H9 (cell line): Measurements from ENCODE around the gene PARG. TPM values are rescaled to one million over a fixed set of nuclear protein-coding genes. Genes with fewer than 3 reads are reported as not detected.

Experiments used
- DNase-seq: peaks from one replicate; pipeline ENCODE4 v3.0.0-alpha.2; 2017
- H2AFZ ChIP-seq: one replicate; pipeline ENCODE4 v1.6.1; 2013; ENCODE audit warnings: mild to moderate bottlenecking, low read length, control low read depth, moderate library complexity
- H2AK5ac ChIP-seq: 2 replicates; pipeline ENCODE4 v1.6.1; 2013; ENCODE audit warnings: low read length, control low read depth, mixed read lengths; ENCODE audit not compliant: insufficient read length
- H2BK120ac ChIP-seq: one replicate; pipeline ENCODE4 v1.6.1; 2013; ENCODE audit warnings: low read depth, mild to moderate bottlenecking, low read length, control low read depth, inconsistent platforms; ENCODE audit not compliant: poor library complexity, severe bottlenecking
- H2BK12ac ChIP-seq: 2 replicates; pipeline ENCODE4 v1.6.1; 2013; ENCODE audit warnings: low read length, control low read depth, mixed read lengths, low read depth; ENCODE audit not compliant: insufficient read length
- H2BK15ac ChIP-seq: 2 replicates; pipeline ENCODE4 v1.6.1; 2013; ENCODE audit warnings: low read depth, low read length, control low read depth
- H2BK20ac ChIP-seq: one replicate; pipeline ENCODE4 v1.6.1; 2013; ENCODE audit warnings: low read depth, mild to moderate bottlenecking, low read length, control low read depth, inconsistent platforms; ENCODE audit not compliant: poor library complexity, severe bottlenecking
- H2BK5ac ChIP-seq: 2 replicates; pipeline ENCODE4 v1.6.1; 2013; ENCODE audit warnings: low read length, control low read depth, mixed read lengths; ENCODE audit not compliant: insufficient read length
- H3K14ac ChIP-seq: 2 replicates; pipeline ENCODE4 v1.6.1; 2013; ENCODE audit warnings: low read length, control low read depth; ENCODE audit not compliant: insufficient read depth
- H3K18ac ChIP-seq: 2 replicates; pipeline ENCODE4 v1.6.1; 2013; ENCODE audit warnings: low read depth, mild to moderate bottlenecking, mixed read lengths, low read length, control low read depth; ENCODE audit not compliant: insufficient read length
- H3K23ac ChIP-seq: 2 replicates; pipeline ENCODE4 v1.6.1; 2013; ENCODE audit warnings: low read length, control low read depth, mixed read lengths, low read depth; ENCODE audit not compliant: insufficient read length
- H3K23me2 ChIP-seq: 2 replicates; pipeline ENCODE4 v1.6.1; 2013; ENCODE audit warnings: low read depth, mild to moderate bottlenecking, mixed read lengths, low read length, control low read depth; ENCODE audit not compliant: insufficient read length, poor library complexity, severe bottlenecking
- H3K27ac ChIP-seq: 2 replicates; pipeline ENCODE4 v1.5.1; 2013; ENCODE audit warnings: low read length, control low read depth, mixed read lengths, low read depth; ENCODE audit not compliant: insufficient read length
- H3K27me3 ChIP-seq: 2 replicates; pipeline ENCODE4 v1.6.1; 2013; ENCODE audit warnings: low read length, control low read depth, inconsistent platforms; ENCODE audit not compliant: insufficient read depth
- H3K4ac ChIP-seq: 2 replicates; pipeline ENCODE4 v1.6.1; 2013; ENCODE audit warnings: low read depth, mild to moderate bottlenecking, control low read depth, inconsistent platforms, low read length, moderate library complexity
- H3K4me1 ChIP-seq: 2 replicates; pipeline ENCODE4 v1.6.1; 2013; ENCODE audit warnings: low read length, control low read depth, inconsistent platforms; ENCODE audit not compliant: insufficient read depth
- H3K4me2 ChIP-seq: 2 replicates; pipeline ENCODE4 v1.6.1; 2013; ENCODE audit warnings: low read length, control low read depth, mixed read lengths; ENCODE audit not compliant: insufficient read length, insufficient read depth
- H3K56ac ChIP-seq: 2 replicates; pipeline ENCODE4 v1.6.1; 2013; ENCODE audit warnings: low read depth, mild to moderate bottlenecking, mixed read lengths, low read length, control low read depth; ENCODE audit not compliant: insufficient read length
- H3K79me1 ChIP-seq: 2 replicates; pipeline ENCODE4 v1.6.1; 2013; ENCODE audit warnings: low read depth, mild to moderate bottlenecking, moderate library complexity, low read length, control low read depth, inconsistent platforms; ENCODE audit not compliant: insufficient read depth, poor library complexity, severe bottlenecking
- H3K79me2 ChIP-seq: 2 replicates; pipeline ENCODE4 v1.6.1; 2013; ENCODE audit warnings: low read length, control low read depth, inconsistent platforms; ENCODE audit not compliant: insufficient read depth
- H3K9ac ChIP-seq: 2 replicates; pipeline ENCODE4 v1.6.1; 2013; ENCODE audit warnings: low read length, control low read depth, mixed read lengths; ENCODE audit not compliant: insufficient read length; ENCODE audit errors: extremely low read depth
- H3K9me3 ChIP-seq: one replicate; pipeline ENCODE4 v1.6.1; 2013; ENCODE audit warnings: low read depth, low read length, inconsistent platforms; ENCODE audit not compliant: control insufficient read depth
- H3T11ph ChIP-seq: one replicate; pipeline ENCODE4 v1.6.1; 2013; ENCODE audit warnings: mild to moderate bottlenecking, low read length, control low read depth, inconsistent platforms
- H4K20me1 ChIP-seq: one replicate; pipeline ENCODE4 v1.6.1; 2013; ENCODE audit not compliant: control insufficient read depth, insufficient read length, insufficient read depth
- H4K5ac ChIP-seq: 2 replicates; pipeline ENCODE4 v1.6.1; 2013; ENCODE audit warnings: low read depth, mild to moderate bottlenecking, mixed read lengths, low read length, control low read depth; ENCODE audit not compliant: insufficient read length
- H4K8ac ChIP-seq: replicated peaks from 2 replicates; pipeline ENCODE4 v1.6.1; 2013; ENCODE audit warnings: low read length, control low read depth, mixed read lengths, low read depth; ENCODE audit not compliant: insufficient read length
- H4K91ac ChIP-seq: 2 replicates; pipeline ENCODE4 v1.6.1; 2013; ENCODE audit warnings: low read depth, mild to moderate bottlenecking, moderate library complexity, mixed read lengths, low read length, control low read depth; ENCODE audit not compliant: insufficient read length
- H3K27ac Mint-ChIP-seq, 3 experiments: 2 replicates in 2 of 3; 3 replicates in 1 of 3; pipeline ENCODE4 v1.8.0; 2020 to 2021; ENCODE audit warnings: mixed read lengths in 3 of 3, mild to moderate bottlenecking in 1 of 3, moderate library complexity in 1 of 3
- H3K27me3 Mint-ChIP-seq: 2 replicates; pipeline ENCODE4 v1.8.0; 2021; ENCODE audit warnings: low read depth, mild to moderate bottlenecking, moderate library complexity, mixed read lengths
- H3K36me3 Mint-ChIP-seq, 3 experiments: 2 replicates in 2 of 3; 3 replicates in 1 of 3; pipeline ENCODE4 v1.8.0; 2020 to 2021; ENCODE audit warnings: low read depth in 3 of 3, mixed read lengths in 3 of 3; ENCODE audit not compliant: insufficient read depth in 1 of 3
- H3K4me1 Mint-ChIP-seq, 2 experiments: 2 replicates each; pipeline ENCODE4 v1.8.0; 2020; ENCODE audit warnings: mixed read lengths in 2 of 2
- H3K4me3 Mint-ChIP-seq, 2 experiments: 2 replicates in 1 of 2; 3 replicates in 1 of 2; pipeline ENCODE4 v1.8.0; 2020 to 2021; ENCODE audit warnings: mild to moderate bottlenecking in 2 of 2, mixed read lengths in 2 of 2, moderate library complexity in 1 of 2
- H3K9me3 Mint-ChIP-seq, 2 experiments: 2 replicates in 1 of 2; 3 replicates in 1 of 2; pipeline ENCODE4 v1.8.0; 2020; ENCODE audit warnings: mild to moderate bottlenecking in 2 of 2, mixed read lengths in 2 of 2, moderate library complexity in 1 of 2
- CTCF ChIP-seq: fragments of 200-600 bp; sonication (generic); conservative IDR thresholded peaks from 3 replicates; pipeline ENCODE4 v1.8.0; 2021; ENCODE audit warnings: antibody characterized with exemption, mild to moderate bottlenecking
- WGBS: extraction: QIAGEN DNeasy Blood & Tissue Kit; methylation state at CpG from one replicate; pipeline ENCODE4 v1.1.7; 2013; ENCODE audit warnings: missing lambda C conversion rate, low lambda C conversion rate, mixed read lengths; ENCODE audit not compliant: insufficient read length; ENCODE audit errors: extremely low coverage; 5-methylcytosine and 5-hydroxymethylcytosine counted together
- total RNA-seq: library from RNA; stranded (reverse); gene quantifications from 2 replicates; pipeline ENCODE4 v1.2.1, GENCODE V29; 2021

Gene PARG
- total RNA-seq, 1 experiment from 2014 or later, result 48.3 TPM

- Mint-ChIP-seq H3K27ac (peak overlapping the region in 1 of 3 experiments; percentile 86; a peak in 2 of 7 replicates), H3K9me3 (no peaks in the 10 kb centered on the region), H3K36me3 (no peaks in the 10 kb centered on the region; a peak in 1 of 7 replicates), H3K27me3 (peaks cover 9% of the 10 kb centered on the region; the same call in 1 of the 2 replicates), H3K4me1 (peaks cover 9 to 10% of the 10 kb centered on the region in 2 experiments), H3K4me3 (no peak overlapping the region)
- H2BK120ac ChIP-seq, result no peak overlapping the region
- H2AK5ac ChIP-seq, result no peak overlapping the region
- H3K4ac ChIP-seq, result no peak overlapping the region
- no peak overlapping the region for H4K5ac ChIP-seq
- H3K4me2 ChIP-seq, result no peak overlapping the region
- H4K8ac ChIP-seq, result no peak overlapping the region
- peaks cover 5% of the 10 kb centered on the region; the same call in 1 of the 2 replicates for H3K4me1 ChIP-seq
- H2BK5ac ChIP-seq, result no peak overlapping the region
- H2BK15ac ChIP-seq, result no peak overlapping the region
- H3K23me2 ChIP-seq, result no peaks in the 10 kb centered on the region
- no peak overlapping the region for H3K18ac ChIP-seq
- no peak overlapping the region for H3K9ac ChIP-seq
- peak; percentile 33; the same call in 2 of the 3 replicates for TF ChIP-seq CTCF
- H3K27me3 ChIP-seq, result no peaks in the 10 kb centered on the region
- no peak for DNase-seq
- no peak overlapping the region for H3K56ac ChIP-seq
- no peak overlapping the region for H3K27ac ChIP-seq
- no peak overlapping the region for H3K23ac ChIP-seq
- H4K20me1 ChIP-seq, result no peaks in the 10 kb centered on the region
- H4K91ac ChIP-seq, result no peak overlapping the region
- H3K9me3 ChIP-seq, result no peaks in the 10 kb centered on the region
- H3T11ph ChIP-seq, result no peak overlapping the region
- WGBS, result no CpG with 5 or more reads among the region's 5 CpGs
- H3K79me2 ChIP-seq, result no peaks in the 10 kb centered on the region
- H2AFZ ChIP-seq, result no peak overlapping the region
- H3K79me1 ChIP-seq, result no peaks in the 10 kb centered on the region
- H3K14ac ChIP-seq, result no peak overlapping the region
- H2BK12ac ChIP-seq, result no peak overlapping the region
- H2BK20ac ChIP-seq, result no peak overlapping the region
Observed at GRCh38 chr10:49783645-49784044, 158.2 kb downstream of the PARG start.
